HG03039 (cell line): ENCODE data around the gene ZNF576.
"Not testable (repeated sequence)": the region's sequence is repeated elsewhere in the genome, so short reads cannot be mapped to it uniquely, and the experiment has no call there.

ENCODE experiments used
- ATAC-seq: cut with Tn5 transposase; IDR thresholded peaks from one replicate; pipeline ENCODE4 v1.9.1; 2021; ENCODE audit warnings: mild to moderate bottlenecking, moderate library complexity; ENCODE audit not compliant: unreplicated experiment

The ZNF576 gene

GRCh38 chr19:43598445-43599240 is 2.2 kb downstream of the ZNF576 start:
- ATAC-seq, result no peak

GRCh38 chr19:43599635-43600295 is 3.4 kb downstream of the ZNF576 start:
- ATAC-seq, result no peak

GRCh38 chr19:43600326-43600725 is 3.9 kb downstream of the ZNF576 start:
- ATAC-seq, result not testable (repeated sequence)

GRCh38 chr19:43605875-43606568 is 9.6 kb downstream of the ZNF576 start:
- ATAC-seq, result no peak

GRCh38 chr19:43606569-43607229 is 10.3 kb downstream of the ZNF576 start:
- ATAC-seq, result no peak

- ATAC-seq, result no peak
These were observed 11.1 kb downstream of the ZNF576 start for GRCh38 chr19:43607238-43608205.

- no peak for ATAC-seq
These were observed 13.5 kb downstream of the ZNF576 start for GRCh38 chr19:43609872-43610271.

- ATAC-seq, result no peak
These were observed 14.1 kb downstream of the ZNF576 start for GRCh38 chr19:43610493-43610892.

GRCh38 chr19:43611788-43612187 is 15.4 kb downstream of the ZNF576 start, which contains the start of gene SRRM5:
Gene SRRM5, plus strand, starts transcription at chr19:43612088. Its CDS starts 34 bp downstream, at chr19:43612122.
- no peak for ATAC-seq

- no peak for ATAC-seq
These were observed 16.0 kb downstream of the ZNF576 start for GRCh38 chr19:43612374-43612773.

- no peak for ATAC-seq
These were observed 19.9 kb downstream of the ZNF576 start for GRCh38 chr19:43616306-43616705.

GRCh38 chr19:43616954-43617353 is 20.6 kb downstream of the ZNF576 start:
- no peak for ATAC-seq

- ATAC-seq, result peak; percentile 12
These were observed 22.5 kb downstream of the ZNF576 start for GRCh38 chr19:43618921-43619261.

- ATAC-seq, result peak; percentile 81
These were observed 23.1 kb downstream of the ZNF576 start, which contains the start of gene ZNF428 for GRCh38 chr19:43619262-43620060. Gene ZNF428, minus strand, starts transcription at chr19:43619629. Its CDS starts 5,325 bp downstream, at chr19:43614304.

- no peak for ATAC-seq
These were observed 23.9 kb downstream of the ZNF576 start for GRCh38 chr19:43620061-43621001.

GRCh38 chr19:43622070-43622469 is 25.7 kb downstream of the ZNF576 start:
- ATAC-seq, result no peak

- no peak for ATAC-seq
These were observed 26.6 kb downstream of the ZNF576 start for GRCh38 chr19:43622956-43623355.
